Fibroblast of skin of abdomen (primary cell): ENCODE data around the gene AJM1.
A peak's percentile ranks its signal among the peaks of the same experiment; 100 is the strongest.

Experiments
- DNase-seq: peaks from one replicate; pipeline ENCODE4 v3.0.0-alpha.2; 2013

AJM1 gene

DNA sequence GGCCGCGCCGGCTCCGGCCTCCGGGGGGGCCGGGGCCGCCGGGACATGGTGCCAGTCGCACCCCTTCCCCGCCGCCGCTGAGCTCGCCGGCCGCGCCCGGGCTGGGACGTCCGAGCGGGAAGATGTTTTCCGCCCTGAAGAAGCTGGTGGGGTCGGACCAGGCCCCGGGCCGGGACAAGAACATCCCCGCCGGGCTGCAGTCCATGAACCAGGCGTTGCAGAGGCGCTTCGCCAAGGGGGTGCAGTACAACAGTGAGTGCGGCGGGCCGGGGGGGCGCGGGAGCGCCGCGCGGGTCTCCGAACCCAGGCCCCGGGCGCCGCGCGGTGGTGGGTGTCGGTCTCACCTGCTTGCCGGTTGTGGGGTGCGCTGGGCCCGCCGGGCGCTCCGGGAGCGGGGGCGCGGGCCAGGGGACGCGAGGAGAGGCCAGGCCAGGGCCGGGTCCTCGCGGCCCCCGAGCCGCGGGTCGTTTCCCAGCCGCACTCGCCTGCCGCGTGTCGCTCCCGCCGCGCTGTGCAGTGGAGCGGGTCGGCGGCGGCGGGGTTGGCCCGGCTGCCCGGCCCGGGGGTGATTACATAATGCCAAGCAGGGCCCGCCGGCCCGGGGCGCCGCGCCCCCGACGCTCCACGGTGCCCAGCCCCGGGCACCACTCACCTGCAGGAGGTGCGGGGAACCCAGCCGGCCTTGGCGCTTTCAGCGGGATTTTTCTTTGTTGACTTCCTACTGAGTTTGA is 34.0 kb upstream of the AJM1 start:
- no peak for DNase-seq

DNA sequence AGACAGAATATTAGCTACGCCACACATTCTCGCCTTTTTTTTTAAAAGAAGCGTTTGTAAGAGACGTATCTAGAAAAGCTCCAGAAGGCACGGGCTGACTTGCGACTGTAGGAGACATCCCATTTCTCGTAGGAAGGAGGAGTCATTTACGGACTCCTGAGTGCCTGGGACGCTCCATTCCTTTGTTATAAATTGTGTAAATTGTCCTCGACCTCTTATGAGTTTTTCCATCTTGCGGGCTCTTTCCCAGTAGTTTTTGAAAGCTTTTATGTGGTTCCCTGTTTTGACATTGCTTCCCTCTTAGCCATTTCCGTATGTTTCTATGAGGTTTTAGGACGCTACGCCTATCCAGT is 33.5 kb upstream of the AJM1 start:
- no peak for DNase-seq

DNA sequence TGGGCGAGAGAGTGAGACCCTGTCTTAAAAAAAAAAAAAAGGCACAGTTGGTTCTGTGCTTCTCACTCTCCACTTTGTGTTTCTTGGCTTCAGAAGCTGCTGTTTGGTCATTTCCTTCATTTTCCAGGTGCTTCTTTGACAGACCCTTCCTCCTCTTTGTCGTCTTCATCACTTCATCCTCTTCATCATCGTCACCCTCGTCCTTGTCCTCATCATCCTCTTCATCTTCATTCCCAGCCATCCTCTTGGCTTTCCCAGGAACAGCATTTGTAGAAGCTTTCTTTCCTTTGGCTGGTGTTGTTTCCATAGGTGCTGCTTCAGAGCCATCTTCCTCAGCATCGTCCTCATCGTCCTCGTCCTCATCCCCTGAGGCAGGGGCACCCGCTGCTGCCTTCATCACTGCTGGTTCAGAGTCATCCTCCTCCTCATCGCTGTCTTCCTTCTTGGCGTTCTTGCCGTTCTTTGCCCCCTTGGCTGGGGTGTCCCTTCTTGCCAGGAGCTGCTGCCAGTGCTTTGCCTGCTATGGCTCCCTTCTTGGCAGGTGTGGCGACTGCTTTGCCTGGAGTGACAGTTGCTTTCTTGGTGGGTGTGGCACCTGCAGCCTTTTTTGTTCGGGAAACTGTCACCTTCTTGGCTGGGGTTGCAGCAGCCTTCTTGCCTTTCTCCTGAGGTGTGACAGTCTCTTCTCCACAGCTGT is 27.4 kb upstream of the AJM1 start:
- DNase-seq: no peak

DNA sequence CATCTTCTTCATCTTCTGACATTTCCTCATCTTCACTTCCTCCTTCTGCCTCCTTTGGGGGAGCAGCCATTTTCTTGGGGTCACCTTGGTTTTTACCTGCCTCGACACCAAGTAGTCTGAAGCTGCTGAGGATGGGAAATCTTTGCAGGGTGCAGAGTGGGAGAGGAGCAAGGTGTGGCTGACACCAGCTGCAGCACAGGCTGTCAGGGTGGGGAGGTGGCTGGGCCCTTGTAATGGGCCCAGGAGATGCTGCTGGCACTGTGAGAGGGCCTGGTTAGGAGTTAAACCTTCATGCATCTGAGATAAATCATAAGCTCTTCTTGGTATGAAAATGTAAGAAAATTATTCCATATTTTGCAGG is 26.9 kb upstream of the AJM1 start:
- no peak for DNase-seq

DNA sequence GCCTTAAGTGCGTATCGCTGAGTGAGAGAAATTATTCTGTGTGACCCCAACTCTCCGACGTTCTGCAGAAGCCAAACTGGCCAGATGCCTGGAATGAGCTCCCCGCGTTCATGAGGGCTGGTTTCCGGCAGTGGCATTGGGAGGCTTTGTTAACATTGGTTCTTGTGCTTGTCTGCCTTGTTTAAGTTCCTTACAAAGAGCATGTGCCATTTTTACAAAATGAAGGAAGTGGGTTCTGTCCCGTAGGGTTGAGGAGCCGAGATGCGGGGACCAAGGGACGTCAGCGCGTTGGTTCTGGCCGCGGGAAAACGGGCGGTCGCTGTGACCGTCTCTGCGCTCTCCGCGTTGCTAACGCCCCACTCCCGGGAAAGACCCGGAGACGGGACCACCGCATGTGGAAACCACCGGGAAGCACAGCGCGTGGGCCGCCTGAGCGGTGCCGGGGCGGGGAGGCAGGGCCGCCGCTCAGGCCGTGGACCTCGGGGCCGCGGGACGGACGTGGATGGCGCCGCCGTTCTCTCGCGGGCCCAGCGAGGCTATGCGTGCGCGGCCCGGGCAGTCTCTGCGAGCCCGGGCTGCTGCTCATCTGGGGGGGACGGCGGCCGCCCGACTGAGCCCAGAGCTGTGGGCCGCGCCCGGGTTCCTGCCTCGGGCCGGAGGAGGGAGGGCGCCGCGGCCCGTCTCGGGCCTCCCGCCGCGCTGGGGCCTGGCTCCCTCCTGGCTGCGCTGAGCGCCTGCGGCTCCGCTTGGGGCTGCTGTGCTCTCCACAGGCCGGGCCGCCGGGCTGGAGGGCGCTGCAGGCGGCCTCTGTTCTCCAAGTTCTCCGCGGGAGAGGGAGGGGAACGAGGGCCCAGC is 21.1 kb upstream of the AJM1 start:
- DNase-seq: peak; percentile 23

DNA sequence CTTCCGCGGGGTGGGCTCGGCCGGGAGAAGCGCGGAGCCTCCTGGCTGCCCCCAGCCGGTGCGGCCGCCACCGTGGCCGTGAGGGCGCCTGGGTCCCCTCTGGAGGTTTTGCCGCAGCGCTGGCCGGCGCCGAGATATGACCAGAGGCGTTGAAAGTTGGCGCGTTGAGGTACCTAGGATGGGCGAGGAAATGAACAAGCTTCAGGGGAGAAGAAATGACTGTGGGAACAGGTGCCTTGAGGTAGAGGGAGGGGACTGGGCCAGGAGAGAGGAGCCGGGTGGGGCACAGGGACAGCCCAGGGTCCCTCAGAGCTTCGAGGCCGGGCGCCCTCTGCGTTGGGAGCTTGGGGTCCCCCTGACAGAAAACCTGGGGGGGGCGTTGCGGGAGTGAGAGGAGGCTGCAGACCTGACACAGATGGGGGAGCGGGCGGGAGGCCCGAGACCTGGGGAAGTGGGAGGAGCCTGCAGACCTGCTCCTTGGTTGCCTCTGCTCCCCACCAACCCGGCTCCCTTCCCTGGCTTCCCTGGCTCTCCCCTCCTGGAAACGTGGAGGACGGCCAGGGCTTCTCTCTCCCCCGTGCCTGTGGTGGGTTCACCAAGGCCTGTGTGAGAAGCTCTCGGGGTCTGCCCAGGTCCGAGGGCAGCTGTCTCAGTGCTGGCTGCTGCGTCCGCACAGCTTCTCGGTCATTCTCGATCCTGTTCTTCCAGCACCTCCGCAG is 20.3 kb upstream of the AJM1 start:
- no peak for DNase-seq

DNA sequence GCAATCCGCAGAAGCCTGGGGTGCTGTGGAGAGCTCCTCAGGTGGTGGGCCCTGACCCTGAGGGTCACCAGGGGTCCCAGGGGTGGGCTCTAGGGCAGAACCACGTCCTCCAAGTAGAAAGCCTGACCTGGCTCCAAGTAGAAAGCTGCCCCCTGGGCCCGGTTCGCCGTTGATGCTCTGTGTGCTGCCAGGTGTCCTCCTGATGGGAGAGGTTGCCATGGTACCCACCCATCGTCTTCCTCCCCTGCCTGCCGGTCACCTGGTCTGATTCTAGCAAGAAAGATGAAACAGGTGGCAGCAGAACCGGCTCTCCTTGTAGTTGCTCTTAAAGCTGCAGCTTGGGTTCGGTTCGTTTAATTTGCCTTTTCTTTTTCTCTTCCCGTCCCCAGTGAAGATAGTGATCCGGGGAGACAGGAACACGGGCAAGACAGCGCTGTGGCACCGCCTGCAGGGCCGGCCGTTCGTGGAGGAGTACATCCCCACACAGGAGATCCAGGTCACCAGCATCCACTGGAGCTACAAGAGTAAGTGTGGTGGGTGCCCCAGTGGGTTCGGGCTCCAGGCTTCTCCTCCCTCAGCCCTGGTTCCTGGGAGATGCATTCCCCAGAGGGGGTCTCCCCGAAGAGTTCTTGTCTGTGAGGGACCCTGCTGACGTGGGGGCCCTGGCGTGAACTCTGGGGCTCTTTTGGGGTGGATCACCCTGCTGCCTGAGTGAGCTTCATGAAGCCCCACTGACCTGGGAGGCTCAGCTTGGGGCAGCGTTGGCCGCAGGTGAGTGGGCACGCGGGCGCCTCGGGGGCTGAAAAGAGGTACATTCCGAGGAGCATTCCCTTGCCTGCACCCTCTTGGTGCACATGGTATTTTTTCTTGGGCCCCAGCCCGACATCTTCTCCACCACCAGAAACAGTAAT is 18.9 kb upstream of the AJM1 start:
- DNase-seq: no peak

DNA sequence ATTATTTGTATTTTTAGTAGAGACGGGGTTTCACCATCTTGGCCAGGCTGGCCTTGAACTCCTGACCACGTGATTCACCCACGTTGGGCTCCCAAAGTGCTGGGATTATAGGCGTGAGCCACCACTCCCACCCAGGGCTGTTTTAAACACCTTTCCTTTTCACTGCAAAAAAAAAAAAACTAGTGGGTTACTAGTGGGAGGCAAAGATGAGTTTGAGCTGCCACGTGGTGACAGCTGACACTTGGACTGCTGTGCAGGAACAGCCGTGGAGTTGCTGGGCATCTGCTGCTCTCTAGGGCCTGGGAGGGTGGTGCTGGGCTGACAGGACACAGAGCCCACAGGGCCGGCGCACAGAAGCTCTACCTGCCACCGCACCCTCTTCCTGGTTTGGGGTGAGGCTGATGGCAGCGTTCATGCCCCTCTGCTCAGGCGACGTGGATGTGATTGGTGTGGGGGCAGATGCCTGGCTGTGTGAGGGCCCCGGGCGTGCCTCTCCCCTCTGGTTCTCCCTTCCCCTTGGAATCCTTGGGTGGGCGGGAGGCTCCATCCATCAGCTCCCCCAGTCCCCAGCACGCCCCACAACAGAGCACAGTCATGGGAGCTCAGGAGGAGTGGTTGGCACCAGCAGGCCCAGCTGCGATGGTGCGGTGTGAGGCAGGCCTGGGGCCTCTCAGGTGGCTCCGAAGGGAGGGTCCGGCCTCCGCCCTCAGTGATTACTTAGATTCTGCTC is 17.6 kb upstream of the AJM1 start:
- DNase-seq: no peak

DNA sequence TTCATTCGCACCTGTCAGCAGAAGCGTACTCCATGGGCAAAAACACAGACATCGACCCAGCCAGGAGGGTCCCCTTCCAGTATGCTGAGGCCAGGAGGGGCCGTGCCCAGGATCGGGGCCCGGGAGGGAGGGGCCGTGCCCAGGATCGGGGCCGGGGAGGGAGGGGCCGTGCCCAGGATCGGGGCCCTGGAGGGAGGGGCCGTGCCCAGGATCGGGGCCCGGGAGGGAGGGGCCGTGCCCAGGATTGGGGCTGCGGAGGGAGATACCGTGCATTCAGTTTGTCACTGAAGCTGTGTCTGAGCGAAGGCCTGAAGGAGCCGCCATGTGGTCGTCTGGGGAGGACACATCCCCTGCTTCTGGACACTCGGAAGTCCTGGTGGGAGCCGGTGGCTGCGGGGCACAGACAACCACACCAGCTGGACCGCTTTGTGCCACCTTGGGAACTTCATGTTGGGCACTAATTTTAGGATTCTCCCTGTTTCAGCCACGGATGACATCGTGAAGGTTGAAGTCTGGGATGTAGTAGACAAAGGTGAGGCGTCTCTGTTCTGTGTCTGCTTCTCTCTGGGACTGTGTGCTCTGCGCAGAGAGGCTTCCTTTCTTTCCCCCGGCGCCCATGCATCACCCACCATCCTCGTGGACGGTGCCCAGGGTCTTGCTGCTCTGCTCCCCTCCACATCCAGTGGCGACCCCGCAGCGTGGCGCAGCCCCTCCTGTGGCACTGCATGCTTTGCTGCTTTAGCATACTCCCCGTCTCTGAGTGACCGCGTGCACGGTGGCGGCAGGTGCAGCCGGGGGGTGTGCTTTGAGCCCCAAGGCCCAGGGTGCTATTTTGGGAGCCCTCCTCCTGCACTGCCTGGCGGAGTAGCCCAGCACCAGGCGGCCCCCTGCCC is 16.7 kb upstream of the AJM1 start:
- no peak for DNase-seq

DNA sequence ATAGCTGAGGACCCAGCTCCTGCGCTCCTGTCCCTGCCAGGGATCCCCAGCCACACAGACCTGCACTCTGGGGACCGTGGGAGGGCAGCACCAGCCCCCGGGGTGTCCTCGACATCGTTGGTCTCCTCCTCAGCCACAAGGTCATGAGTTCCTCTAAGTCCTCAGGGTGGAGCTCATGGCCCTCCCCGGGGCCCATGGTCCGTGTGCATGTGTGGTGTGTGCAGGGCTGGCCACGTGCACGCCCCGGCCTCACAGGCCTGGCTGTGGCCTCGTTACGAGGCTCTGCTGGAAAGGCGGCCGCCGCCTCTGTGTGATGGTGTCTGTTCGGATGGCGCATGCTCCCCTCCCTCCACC is 16.1 kb upstream of the AJM1 start:
- DNase-seq: no peak

DNA sequence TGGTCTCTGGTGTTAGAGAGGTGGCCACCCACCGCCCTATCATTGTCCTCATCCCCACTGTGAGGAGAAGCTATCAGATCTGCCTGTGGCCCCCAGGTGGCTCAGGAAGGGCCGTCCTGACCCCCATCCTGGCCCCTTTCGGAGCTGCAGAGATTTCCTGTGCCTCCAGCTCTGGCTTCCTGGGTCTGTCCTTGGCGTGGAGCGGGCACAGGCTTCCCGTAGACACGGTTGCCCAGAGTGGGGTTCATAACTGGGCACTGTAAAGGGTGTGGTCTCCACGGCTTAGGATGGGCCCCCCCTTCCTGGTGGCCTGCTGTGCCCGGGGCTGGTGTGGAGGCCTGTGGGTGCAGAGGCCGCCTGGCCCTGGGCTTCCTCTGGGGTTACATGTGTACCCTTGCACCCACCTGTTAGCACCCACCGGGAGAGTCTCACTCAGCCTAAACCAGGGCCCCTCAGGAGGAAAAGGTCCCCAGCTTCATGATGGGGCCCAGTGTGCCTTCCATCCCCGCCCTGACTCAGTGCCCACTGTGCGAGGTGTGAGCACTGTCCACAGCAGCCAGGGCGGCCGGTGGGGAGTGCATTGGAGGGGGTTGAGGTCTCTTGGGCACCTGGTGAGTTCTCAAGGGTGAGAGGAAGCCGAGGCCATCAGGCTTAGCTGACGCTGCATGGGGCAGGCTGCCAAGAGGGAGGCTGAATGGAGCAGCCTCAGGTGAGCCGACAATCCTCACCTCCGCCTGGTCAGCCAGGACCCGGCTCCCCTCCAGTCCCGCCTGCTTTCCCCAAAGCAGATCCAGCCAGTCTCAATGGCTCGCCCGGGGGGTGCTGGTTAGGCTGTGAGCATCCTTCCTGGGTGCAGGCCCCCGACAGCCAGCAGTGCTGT is 15.3 kb upstream of the AJM1 start:
- DNase-seq: no peak

DNA sequence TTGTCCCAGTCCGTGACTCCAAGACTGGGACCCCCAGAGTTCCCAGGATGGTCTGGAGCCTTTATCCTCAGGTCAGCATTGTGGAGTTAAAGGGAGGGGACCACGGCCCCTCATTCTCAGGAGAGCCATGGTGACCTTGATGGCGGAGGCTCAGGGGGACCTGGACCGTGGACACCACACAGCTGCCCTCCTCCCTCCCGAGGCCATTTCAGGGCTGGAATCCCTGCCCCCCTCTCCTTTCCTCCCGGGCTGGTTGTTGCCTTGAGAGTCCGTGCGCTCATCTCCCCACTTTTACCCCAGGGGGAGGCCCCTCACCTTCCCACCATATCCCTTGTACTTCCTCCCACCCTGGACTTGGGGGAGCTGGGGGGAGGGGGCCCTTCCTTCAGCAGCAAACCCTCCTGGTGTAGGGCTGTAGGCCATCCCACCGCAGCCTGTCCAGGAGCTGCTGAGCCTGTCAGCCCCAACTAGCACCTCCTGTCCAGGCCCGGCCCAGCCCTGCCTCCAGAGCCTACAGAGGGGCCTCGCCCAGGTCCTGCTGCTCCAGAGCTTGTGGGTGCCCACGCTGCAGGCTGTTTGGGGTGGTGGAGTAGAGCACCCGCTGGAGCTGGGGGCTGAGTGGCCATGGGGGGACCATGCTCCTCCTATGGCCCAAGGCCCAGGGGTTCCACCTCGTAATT is 14.3 kb upstream of the AJM1 start:
- no peak for DNase-seq

DNA sequence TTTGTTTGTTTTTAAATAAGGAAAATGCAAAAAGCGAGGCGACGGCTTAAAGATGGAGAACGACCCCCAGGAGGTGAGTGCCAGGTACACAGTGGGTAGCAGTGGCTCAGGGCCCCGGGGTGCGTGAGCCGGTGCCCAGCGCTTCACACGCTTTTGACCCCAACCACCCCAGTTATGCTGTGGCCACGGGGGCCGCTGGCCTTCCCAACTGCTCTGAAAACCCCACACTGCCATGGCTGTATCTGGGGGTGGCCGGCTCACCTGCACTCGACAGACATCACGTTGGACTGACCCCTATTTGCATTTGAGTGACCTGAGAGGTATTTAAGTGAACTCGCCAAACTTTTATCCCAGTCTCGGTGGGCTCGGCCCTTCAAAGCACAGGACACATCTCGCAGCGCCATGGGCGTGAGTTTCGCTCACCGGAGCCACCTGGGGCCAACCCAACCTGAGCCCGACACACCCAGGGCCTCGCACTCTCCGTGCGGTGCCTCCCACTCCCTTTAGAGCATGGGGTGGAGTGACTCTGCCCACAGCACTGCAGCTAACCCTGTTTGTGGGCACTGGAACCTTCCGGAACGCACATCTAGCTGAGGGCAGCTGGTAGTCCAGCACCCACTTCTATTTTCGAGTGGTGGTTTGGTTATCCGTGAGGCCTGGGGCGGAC is 13.7 kb upstream of the AJM1 start:
- no peak for DNase-seq

DNA sequence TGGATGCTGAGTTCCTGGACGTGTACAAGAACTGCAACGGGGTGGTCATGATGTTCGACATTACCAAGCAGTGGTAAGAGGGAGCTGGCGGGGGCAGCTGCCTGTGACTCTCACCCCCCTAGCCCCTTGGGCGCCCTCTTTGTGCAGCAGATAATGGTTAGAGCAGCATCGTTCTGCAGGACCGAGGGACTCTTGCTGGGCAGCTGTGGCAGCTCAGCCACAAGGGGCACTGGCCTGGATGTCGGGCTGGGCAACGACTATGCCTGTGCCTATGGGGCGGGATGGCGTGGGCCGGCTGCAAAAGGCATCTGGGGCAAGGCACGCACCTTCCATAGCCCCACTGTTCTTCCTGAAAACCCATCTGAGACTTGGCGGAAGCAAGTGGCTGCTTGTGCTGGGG is 12.9 kb upstream of the AJM1 start:
- no peak for DNase-seq

DNA sequence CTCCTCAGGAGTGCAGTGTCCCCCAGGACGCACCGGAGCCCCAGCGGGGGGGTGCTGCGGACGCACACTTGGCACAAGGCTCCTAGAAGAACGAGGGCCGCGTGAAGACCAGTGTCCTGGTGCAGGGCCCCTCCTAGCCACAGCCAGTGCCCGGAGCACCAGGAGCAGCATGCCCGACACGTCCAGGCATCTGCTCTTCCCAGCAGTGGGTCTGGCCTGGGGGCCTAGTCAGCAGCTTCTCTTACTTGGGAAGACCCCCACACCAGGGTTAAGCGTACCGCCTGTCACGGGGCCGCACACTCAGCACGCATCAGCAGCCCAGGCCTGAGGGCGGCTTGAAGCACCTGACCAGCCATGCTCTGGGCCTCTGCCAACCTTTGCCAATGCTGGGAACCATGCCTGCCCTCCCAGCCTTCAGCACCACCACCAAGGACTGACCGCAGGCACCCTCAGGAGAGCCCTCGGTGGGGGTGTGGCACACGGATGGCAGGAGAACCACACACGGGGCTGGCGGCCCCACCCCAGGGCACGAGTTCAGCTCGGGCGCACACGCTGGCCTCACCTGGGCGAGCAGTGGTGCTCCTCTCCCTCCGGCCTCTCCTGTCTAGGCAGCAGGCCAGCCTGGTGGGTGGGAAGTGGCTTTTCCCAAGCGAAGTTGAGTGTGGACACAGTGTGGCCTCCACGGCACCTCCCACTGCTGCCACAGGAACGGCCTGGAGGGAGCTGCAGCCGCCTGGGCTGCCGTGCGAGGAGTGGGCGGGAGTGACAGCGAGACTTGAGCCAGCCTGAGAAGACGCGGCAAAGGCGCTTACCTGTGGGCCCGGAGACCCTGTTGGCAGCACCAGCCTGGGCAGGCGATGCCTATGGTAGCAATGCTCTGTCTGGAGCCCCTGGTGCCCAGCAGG is 12.0 kb upstream of the AJM1 start:
- no peak for DNase-seq

DNA sequence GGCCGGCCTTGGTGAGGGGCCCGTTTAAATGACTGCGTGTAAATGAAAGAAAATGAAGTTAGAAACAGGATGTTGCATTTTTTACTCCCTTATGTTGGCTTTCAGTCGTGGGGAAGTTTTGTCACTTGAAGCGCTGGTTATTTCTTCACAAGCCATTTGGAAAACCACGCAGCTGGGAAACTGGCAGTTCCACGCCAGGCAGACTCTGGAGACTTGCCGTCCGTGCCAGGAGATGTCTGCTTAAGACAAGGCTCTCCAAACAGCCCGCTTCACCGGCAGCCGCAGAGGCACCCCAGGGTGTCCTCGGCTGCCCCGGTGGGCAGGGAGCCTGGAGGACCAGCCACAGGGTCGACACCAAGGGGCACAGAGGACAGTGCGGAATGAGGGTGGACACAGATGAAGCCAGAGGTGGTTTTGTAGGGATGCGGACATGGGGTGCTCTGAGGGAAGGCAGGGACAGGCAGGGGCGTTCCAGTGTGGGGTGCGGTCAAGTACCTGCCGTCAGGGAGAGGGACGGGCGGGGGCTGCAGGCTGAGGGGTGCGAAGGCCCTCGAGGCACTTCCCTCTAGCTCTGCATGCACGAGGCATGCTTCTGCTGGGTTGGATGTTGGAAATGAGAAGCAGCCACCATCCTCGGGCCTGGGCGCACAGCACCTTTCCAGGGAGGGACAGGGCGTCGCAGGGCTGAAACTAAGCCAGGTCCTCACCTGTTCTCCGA is 11.1 kb upstream of the AJM1 start:
- no peak for DNase-seq
